Esophagus squamous epithelium (tissue), 5 donors: ENCODE measurements around the gene PHACTR3. TPM values are rescaled to one million over a fixed set of nuclear protein-coding genes. Genes with fewer than 3 reads are reported as not detected.

ENCODE experiments used
- DNase-seq: peaks from one replicate; lab custom pipeline; 2025; lab: John Stamatoyannopoulos, UW
- H3K27ac ChIP-seq, 4 donors: fragments of 200-600 bp; sonication (generic); one replicate each; pipeline ENCODE4 v1.5.1; 2016 to 2019; ENCODE audit warnings: mild to moderate bottlenecking in 1 of 4
- H3K27me3 ChIP-seq, 4 donors: fragments of 200-600 bp; sonication (generic); 1 replicate in 3 of 4; 2 replicates in 1 of 4; pipeline versions ENCODE4 v1.5.1 to v1.6.0; 2017 to 2021; ENCODE audit warnings: antibody characterized with exemption in 1 of 4
- H3K36me3 ChIP-seq, 3 donors: fragments of 200-600 bp; sonication (generic); one replicate each; pipeline ENCODE4 v1.5.1; 2016 to 2019
- H3K4me1 ChIP-seq, 3 donors: fragments of 200-600 bp; sonication (generic); one replicate each; pipeline ENCODE4 v1.5.1; 2017 to 2019
- H3K4me3 ChIP-seq, 4 donors: fragments of 200-600 bp; sonication (generic); 1 replicate in 3 of 4; 2 replicates in 1 of 4; pipeline ENCODE4 v1.5.1; 2016 to 2019; ENCODE audit warnings: mild to moderate bottlenecking in 2 of 4, moderate library complexity in 1 of 4
- H3K9me3 ChIP-seq, 3 donors: fragments of 200-600 bp; sonication (generic); one replicate each; pipeline ENCODE4 v1.5.1; 2016 to 2019
- CTCF ChIP-seq, 6 experiments: fragments of 450-650 bp in 4 of 6; fragments of 200-600 bp in 2 of 6; sonication (generic) in 2 of 6; IDR thresholded peaks; one replicate each; pipeline ENCODE4 v1.5.1; 2016 to 2019; ENCODE audit warnings: antibody characterized with exemption in 6 of 6, mild to moderate bottlenecking in 4 of 6, moderate library complexity in 4 of 6
- POLR2A ChIP-seq, 4 donors: fragments of 450-650 bp; IDR thresholded peaks; one replicate each; pipeline ENCODE4 v1.6.1; 2017; ENCODE audit warnings: antibody characterized with exemption in 4 of 4, mild to moderate bottlenecking in 4 of 4, moderate library complexity in 3 of 4
- WGBS, 2 donors: methylation state at CpG; one replicate each; pipeline ENCODE4 v1.1.5; 2018; 5-methylcytosine and 5-hydroxymethylcytosine counted together
- intact Hi-C: fragments of 100-400 bp; cut with DNase I; formaldehyde crosslinking; loops from one replicate; pipeline ENCODE4 v1.15.0; 2022
- total RNA-seq, 4 donors: library from RNA; depleted of rRNA; stranded (reverse); fragments of >200 nt; gene quantifications; one replicate each; pipeline ENCODE4 v1.1.0, GENCODE V29; 2016
- donor health status: DM: yes; HTN: yes; CAD: no.

Gene PHACTR3
- total RNA-seq, 4 donors from 2014 or later = 0.13 to 2.5 (median 0.32) TPM

DNA sequence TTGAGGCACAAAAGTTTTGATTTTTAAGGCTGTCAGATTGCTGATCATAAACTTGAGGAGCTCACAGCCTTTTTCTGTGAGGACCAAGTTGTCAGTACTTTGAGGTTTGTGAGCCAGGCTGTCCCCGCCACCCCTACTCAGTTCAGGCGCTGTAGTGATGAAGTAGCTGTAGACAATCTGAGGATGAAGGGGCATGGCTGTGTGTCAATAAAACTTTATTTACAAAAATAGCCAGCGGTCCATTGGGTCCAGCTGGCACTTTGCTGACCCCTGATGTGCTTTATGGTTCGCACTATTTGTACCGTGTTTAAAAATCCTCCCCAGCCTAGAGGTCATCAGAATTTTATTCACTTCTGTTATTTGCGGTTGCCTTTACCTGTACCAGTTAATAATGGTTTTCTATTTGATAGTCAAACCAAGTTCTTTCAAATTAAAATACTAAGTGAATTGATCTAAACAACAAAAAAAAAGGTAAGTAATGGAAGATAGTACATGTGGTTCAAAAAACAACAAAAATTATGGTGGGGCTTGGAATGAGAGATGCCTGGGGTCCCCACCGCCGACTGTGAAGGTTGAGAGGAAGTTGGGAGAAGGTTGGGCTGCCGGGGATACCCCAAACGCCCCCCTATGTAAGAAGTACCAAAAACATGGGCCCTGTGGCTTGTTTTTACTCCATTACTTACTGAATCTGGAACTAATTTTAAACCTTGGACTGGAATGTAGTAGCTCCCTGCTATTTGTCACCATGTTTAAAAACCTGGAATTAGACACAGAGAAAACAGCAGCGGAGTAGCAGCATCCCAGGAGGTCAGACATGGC, 205.5 kb downstream of the PHACTR3 start:
- H3K4me3 ChIP-seq = no peak overlapping the region
- H3K27ac ChIP-seq = no peak overlapping the region
- H3K4me1 ChIP-seq = no peaks in the 10 kb centered on the region
- no peaks in the 10 kb centered on the region for H3K9me3 ChIP-seq
- TF ChIP-seq POLR2A (IDR thresholded peaks at IDR 0.05) = no peak
- no peak for TF ChIP-seq CTCF (IDR thresholded peaks at IDR 0.05)
- WGBS, 2 donors = 74 to 77% methylated on average over 10 to 11 of the region's 11 CpGs
- intact Hi-C loops = no loop called here
- H3K27me3 ChIP-seq = no peaks in the 10 kb centered on the region
- no peak for DNase-seq
- H3K36me3 ChIP-seq = no peaks in the 10 kb centered on the region

DNA sequence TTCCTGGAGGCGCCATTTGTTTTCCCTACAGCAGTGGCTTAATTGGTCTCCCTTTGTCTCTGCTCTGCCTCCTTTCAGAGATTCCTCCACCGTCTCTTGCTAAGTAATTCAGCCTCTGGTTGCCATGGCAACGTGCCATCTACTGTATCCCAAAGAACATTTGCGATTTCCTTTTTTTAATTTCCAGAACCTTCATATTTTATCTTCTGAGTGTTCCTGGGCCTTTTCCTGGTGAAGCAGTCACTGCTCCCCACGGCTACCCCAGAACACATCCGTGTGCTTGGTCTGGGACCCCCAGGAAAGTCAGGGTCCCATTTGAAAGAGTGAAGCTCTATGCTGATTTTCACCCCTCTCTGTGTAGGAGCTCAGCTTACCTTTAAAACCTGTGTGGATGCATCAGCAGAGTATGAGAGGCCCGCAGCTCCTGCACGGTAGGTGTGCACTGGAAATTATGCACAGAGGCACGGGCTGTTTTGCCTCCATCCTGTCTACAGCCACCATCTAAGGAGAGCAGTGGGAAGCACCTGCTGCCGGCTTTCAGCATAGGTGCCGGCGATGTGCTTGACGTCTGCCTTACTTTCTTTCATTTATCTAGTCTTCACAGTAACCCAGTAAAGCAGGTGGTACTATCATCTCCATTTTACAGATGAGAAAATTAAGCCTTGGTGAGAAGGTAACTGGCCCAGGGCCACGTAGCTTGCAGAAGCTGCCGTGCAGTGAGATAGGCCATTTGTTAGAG, 206.3 kb downstream of the PHACTR3 start:
- Histone ChIP-seq H3K27ac (no peak overlapping the region), H3K4me1 (no peaks in the 10 kb centered on the region)

GRCh38 chr20:59811681-59812171, 207.4 kb downstream of the PHACTR3 start:
- no peak for DNase-seq

More for the DNA sequence above, 206.3 kb downstream of the PHACTR3 start:
- H3K4me3 ChIP-seq = no peak overlapping the region
- intact Hi-C loops = no loop called here
- TF ChIP-seq POLR2A (IDR thresholded peaks at IDR 0.05) = no peak
- TF ChIP-seq CTCF (IDR thresholded peaks at IDR 0.05) = no peak
- H3K9me3 ChIP-seq = no peaks in the 10 kb centered on the region
- no peak for DNase-seq
- H3K36me3 ChIP-seq = no peaks in the 10 kb centered on the region
- 79% methylated on average over 12 to 15 of the region's 15 CpGs for WGBS, 2 donors
- H3K27me3 ChIP-seq = no peaks in the 10 kb centered on the region

GRCh38 chr20:59812286-59813125, 208.2 kb downstream of the PHACTR3 start:
- TF ChIP-seq POLR2A (IDR thresholded peaks at IDR 0.05) (no peak), CTCF (IDR thresholded peaks at IDR 0.05) (no peak)
- 76 to 78% methylated on average over 6 to 16 of the region's 23 CpGs for WGBS, 2 donors
- Histone ChIP-seq H3K27ac (no peak overlapping the region), H3K9me3 (no peaks in the 10 kb centered on the region), H3K4me3 (no peak overlapping the region), H3K27me3 (no peaks in the 10 kb centered on the region), H3K4me1 (no peaks in the 10 kb centered on the region), H3K36me3 (no peaks in the 10 kb centered on the region)
- DNase-seq = no peak
- intact Hi-C loops = no loop called here

More at GRCh38 chr20:59811681-59812171, 207.4 kb downstream of the PHACTR3 start:
- Histone ChIP-seq H3K27me3 (no peaks in the 10 kb centered on the region), H3K27ac (no peak overlapping the region), H3K36me3 (no peaks in the 10 kb centered on the region), H3K4me3 (no peak overlapping the region), H3K4me1 (no peaks in the 10 kb centered on the region), H3K9me3 (no peaks in the 10 kb centered on the region)
- no peak for TF ChIP-seq POLR2A (IDR thresholded peaks at IDR 0.05)
- TF ChIP-seq CTCF (IDR thresholded peaks at IDR 0.05) = no peak
- intact Hi-C loops = no loop called here
- 75 to 76% methylated on average over 5 to 7 of the region's 7 CpGs for WGBS, 2 donors
